IMR-90 (cell line): ENCODE data around the gene GATAD2A. TPM values are rescaled to one million over a fixed set of nuclear protein-coding genes. Genes with fewer than 3 reads are reported as not detected.

Experiments
- ATAC-seq: fragments of 200-7000 bp; cut with Tn5 transposase; 2 replicates; pipeline ENCODE4 v1.9.1; 2020; ENCODE audit warnings: low read depth, mild to moderate bottlenecking, moderate library complexity
- BruUV-seq: library from RNA; stranded (reverse); fragments of 400-500 nt; replicated peaks from 2 replicates; lab custom pipeline; 2021; lab: Mats Ljungman, UMichigan
- CTCF ChIA-PET: fragments of 300-600 bp; formaldehyde crosslinking; extraction: SDS; loops from one replicate; lab custom pipeline; 2021; ENCODE audit warnings: antibody characterized with exemption; lab: Yijun Ruan, JAX
- POLR2A ChIA-PET: fragments of 300-600 bp; sonication (Branson Sonifier 250); formaldehyde crosslinking; loops from one replicate; lab custom pipeline; 2022; ENCODE audit warnings: antibody characterized with exemption; ENCODE audit not compliant: unreplicated experiment; lab: Charles Lee
- DNase-seq: peaks from one replicate; pipeline ENCODE4 v3.0.0; 2013
- H2AFZ ChIP-seq: replicated peaks from 2 replicates; pipeline ENCODE3; 2013; ENCODE audit warnings: low read length, mild to moderate bottlenecking; ENCODE audit not compliant: poor library complexity
- H2AK5ac ChIP-seq: 2 replicates; pipeline ENCODE4 v1.6.1; 2013; ENCODE audit warnings: low read depth, low read length, inconsistent platforms
- H2AK9ac ChIP-seq: replicated peaks from 2 replicates; pipeline ENCODE3; 2013; ENCODE audit warnings: mild to moderate bottlenecking, low read depth, low read length, moderate library complexity; ENCODE audit not compliant: poor library complexity
- H2BK120ac ChIP-seq: 2 replicates; pipeline ENCODE4 v1.6.1; 2013; ENCODE audit warnings: low read depth, low read length, inconsistent platforms
- H2BK15ac ChIP-seq: 3 replicates; pipeline ENCODE4 v1.6.1; 2013; ENCODE audit warnings: low read depth, low read length, inconsistent platforms
- H2BK20ac ChIP-seq: 2 replicates; pipeline ENCODE4 v1.6.1; 2013; ENCODE audit warnings: low read depth, mild to moderate bottlenecking, inconsistent platforms, low read length, moderate library complexity
- H2BK5ac ChIP-seq: 2 replicates; pipeline ENCODE4 v1.6.1; 2013; ENCODE audit warnings: mild to moderate bottlenecking, low read depth, low read length, inconsistent platforms; ENCODE audit not compliant: poor library complexity, severe bottlenecking
- H3K14ac ChIP-seq: replicated peaks from 2 replicates; pipeline ENCODE4 v1.6.1; 2013; ENCODE audit warnings: low read depth, low read length, inconsistent platforms
- H3K18ac ChIP-seq: 2 replicates; pipeline ENCODE4 v1.6.1; 2013; ENCODE audit warnings: low read depth, low read length, control low read depth
- H3K23ac ChIP-seq: 2 replicates; pipeline ENCODE4 v1.6.1; 2013; ENCODE audit warnings: low read depth, low read length, inconsistent platforms
- H3K27ac ChIP-seq: 2 replicates; pipeline ENCODE4 v1.5.1; 2013; ENCODE audit warnings: mild to moderate bottlenecking, control low read depth, low read length; ENCODE audit not compliant: insufficient read depth
- H3K27me3 ChIP-seq: 2 replicates; pipeline ENCODE4 v1.6.1; 2013; ENCODE audit warnings: low read length; ENCODE audit not compliant: control insufficient read depth, insufficient read depth
- H3K36me3 ChIP-seq: 2 replicates; pipeline ENCODE4 v1.6.1; 2013; ENCODE audit warnings: low read length, mixed read lengths; ENCODE audit not compliant: control insufficient read depth, insufficient read depth
- H3K4ac ChIP-seq: 2 replicates; pipeline ENCODE4 v1.6.1; 2013; ENCODE audit warnings: low read depth, low read length, inconsistent platforms
- H3K4me1 ChIP-seq: 2 replicates; pipeline ENCODE4 v1.6.1; 2013; ENCODE audit warnings: low read length, mixed read lengths; ENCODE audit not compliant: control insufficient read depth, insufficient read depth
- H3K4me2 ChIP-seq: 2 replicates; pipeline ENCODE4 v1.6.1; 2013; ENCODE audit warnings: low read depth, mild to moderate bottlenecking, control low read depth, low read length, moderate library complexity
- H3K4me3 ChIP-seq: 2 replicates; pipeline ENCODE4 v1.5.1; 2013; ENCODE audit warnings: low read depth, mild to moderate bottlenecking, control low read depth, low read length, moderate library complexity; ENCODE audit not compliant: insufficient read depth
- H3K56ac ChIP-seq: 2 replicates; pipeline ENCODE4 v1.6.1; 2013; ENCODE audit warnings: low read length, inconsistent platforms; ENCODE audit not compliant: insufficient read depth; ENCODE audit errors: extremely low read depth
- H3K79me1 ChIP-seq, 2 experiments: 2 replicates each; pipeline ENCODE4 v1.6.1; 2013; ENCODE audit warnings: low read length in 2 of 2, inconsistent platforms in 1 of 2, low read depth in 1 of 2
- H3K9ac ChIP-seq: 2 replicates; pipeline ENCODE4 v1.6.1; 2013; ENCODE audit warnings: low read depth, low read length, control low read depth
- H3K9me1 ChIP-seq: 2 replicates; pipeline ENCODE4 v1.6.1; 2013; ENCODE audit warnings: low read length, inconsistent platforms; ENCODE audit not compliant: insufficient read depth
- H3K9me3 ChIP-seq: 2 replicates; pipeline ENCODE4 v1.6.1; 2013; ENCODE audit warnings: low read length; ENCODE audit not compliant: control insufficient read depth, insufficient read depth
- H4K20me1 ChIP-seq: 2 replicates; pipeline ENCODE4 v1.6.1; 2013; ENCODE audit warnings: low read length, inconsistent platforms; ENCODE audit not compliant: insufficient read depth
- H4K5ac ChIP-seq: 2 replicates; pipeline ENCODE4 v1.6.1; 2013; ENCODE audit warnings: mild to moderate bottlenecking, low read depth, low read length, control low read depth
- H4K8ac ChIP-seq, 2 experiments: 2 replicates each; pipeline ENCODE4 v1.6.1; 2013; ENCODE audit warnings: low read depth in 2 of 2, low read length in 2 of 2, control low read depth in 1 of 2, inconsistent platforms in 1 of 2
- H4K91ac ChIP-seq: 2 replicates; pipeline ENCODE4 v1.6.1; 2013; ENCODE audit warnings: low read depth, low read length, inconsistent platforms; ENCODE audit not compliant: insufficient read depth
- BHLHE40 ChIP-seq: fragments of 150-350 bp; IDR thresholded peaks from 2 replicates; pipeline ENCODE4 v1.6.1; 2016; ENCODE audit warnings: mild to moderate bottlenecking, low read depth, low read length
- CEBPB ChIP-seq: IDR thresholded peaks from 2 replicates; pipeline ENCODE4 v1.6.1; 2012; ENCODE audit warnings: low read depth, low read length, improper control_type of control experiment
- CHD1 ChIP-seq: IDR thresholded peaks from 2 replicates; pipeline ENCODE4 v1.6.1; 2012; ENCODE audit warnings: low read depth, low read length, improper control_type of control experiment
- MAFK ChIP-seq: IDR thresholded peaks from 2 replicates; pipeline ENCODE4 v1.6.1; 2012; ENCODE audit warnings: low read depth, low read length, improper control_type of control experiment
- POLR2A ChIP-seq: IDR thresholded peaks from 2 replicates; pipeline ENCODE4 v1.6.1; 2012; ENCODE audit warnings: mild to moderate bottlenecking, low read depth, low read length
- RAD21 ChIP-seq: IDR thresholded peaks from 2 replicates; pipeline ENCODE4 v1.6.1; 2012; ENCODE audit warnings: low read length, improper control_type of control experiment
- RCOR1 ChIP-seq: IDR thresholded peaks from 2 replicates; pipeline ENCODE4 v1.6.1; 2012; ENCODE audit warnings: mild to moderate bottlenecking, low read length, improper control_type of control experiment; ENCODE audit not compliant: insufficient replicate concordance
- RFX5 ChIP-seq: IDR thresholded peaks from 2 replicates; pipeline ENCODE4 v1.8.0; 2012; ENCODE audit warnings: low read depth, mild to moderate bottlenecking, low read length, moderate library complexity
- SMC3 ChIP-seq: fragments of 150-350 bp; IDR thresholded peaks from 2 replicates; pipeline ENCODE4 v1.6.1; 2016; ENCODE audit warnings: low read depth, mild to moderate bottlenecking, antibody characterized with exemption, low read length, moderate library complexity
- WGBS, 2 experiments: methylation state at CpG; one replicate each; pipeline versions ENCODE4 v1.1.5 to v1.1.7; 2013; ENCODE audit warnings: missing lambda C conversion rate in 2 of 2; ENCODE audit not compliant: insufficient read length in 1 of 2; ENCODE audit errors: extremely low coverage in 2 of 2; 5-methylcytosine and 5-hydroxymethylcytosine counted together
- dilution Hi-C: fragments of 300-500 bp; cut with HindIII; formaldehyde crosslinking; loops from one replicate; pipeline ENCODE4 v1.14.3; 2018; ENCODE audit warnings: low sequenced_read_pairs; ENCODE audit not compliant: unreplicated experiment
- in situ Hi-C: fragments of 300-500 bp; cut with MboI; formaldehyde crosslinking; loops from 3 replicates; pipeline ENCODE4 v1.14.3; 2019; ENCODE audit warnings: low sequenced_read_pairs, inconsistent platforms, mixed read lengths
- intact Hi-C: fragments of 100-400 bp; cut with micrococcal nuclease; formaldehyde crosslinking; loops from 2 replicates; pipeline ENCODE4 v1.10.0; 2022
- polyA plus RNA-seq, 3 experiments: library from polyadenylated mRNA; depleted of rRNA; stranded (reverse); fragments of >200 nt; gene quantifications; 2 replicates each; pipeline ENCODE4 v1.2.3, GENCODE V29; 2012; ENCODE audit warnings: low replicate concordance in 1 of 3
- total RNA-seq: library from RNA; depleted of rRNA; stranded (reverse); fragments of >200 nt; gene quantifications from 2 replicates; pipeline ENCODE4 v1.2.3, GENCODE V29; 2012
- TF ChIP-seq, protein P1 (sequence below): fragments of 150-350 bp; IDR thresholded peaks from 2 replicates; pipeline ENCODE4 v1.6.1; 2016; ENCODE audit warnings: low read depth, mild to moderate bottlenecking, low read length, moderate library complexity, borderline replicate concordance
- TF ChIP-seq, protein P2 (sequence below): conservative IDR thresholded peaks from 2 replicates; pipeline ENCODE4 v1.5.1; 2012; ENCODE audit warnings: mild to moderate bottlenecking, low read depth, low read length, improper control_type of control experiment

Gene GATAD2A
- total and polyA plus RNA-seq, 2 of the 4 experiments (the other 2 are of a cell fraction), result 23.5 to 33.2 TPM

DNA sequence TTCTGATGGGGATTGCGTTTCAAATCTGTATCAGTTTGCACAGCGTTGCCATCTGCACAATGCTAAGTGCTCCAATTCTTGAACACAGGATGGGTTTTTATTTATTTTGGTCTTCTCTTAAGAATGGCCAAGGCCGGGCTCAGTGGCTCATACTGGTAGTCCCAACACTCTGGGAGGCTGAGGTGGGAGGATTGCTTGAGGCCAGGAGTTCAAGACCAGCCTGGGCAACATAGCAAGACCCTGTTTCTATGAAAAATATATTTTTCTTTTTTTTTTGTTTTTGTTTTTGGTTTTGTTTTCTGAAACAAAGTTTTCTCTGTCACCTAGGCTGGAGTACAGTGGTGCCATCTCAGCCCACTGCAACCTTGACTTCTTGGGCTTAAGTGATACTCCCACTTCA, 117.7 kb downstream of the GATAD2A start:
- peaks cover 38% of the 10 kb centered on the region for H4K20me1 ChIP-seq
- CTCF ChIA-PET, result no interaction called here
- WGBS, 2 experiments, result 80% methylated on average over 1 of the region's 3 CpGs; no CpG with 5 or more reads in 1 of the 2 experiments

More for the DNA sequence above, 117.7 kb downstream of the GATAD2A start:
- Histone ChIP-seq H3K27ac (no peak overlapping the region), H2AK9ac (no peak overlapping the region), H3K14ac (no peak overlapping the region), H2BK5ac (no peak overlapping the region), H3K9ac (no peak overlapping the region), H3K56ac (no peak overlapping the region), H3K9me3 (no peaks in the 10 kb centered on the region), H3K4me1 (peaks cover 2% of the 10 kb centered on the region; the same call in 1 of the 2 replicates), H2BK120ac (no peak overlapping the region), H3K9me1 (no peaks in the 10 kb centered on the region), H3K23ac (no peak overlapping the region), H4K5ac (no peak overlapping the region), H3K36me3 (peaks cover 32% of the 10 kb centered on the region), H3K27me3 (no peaks in the 10 kb centered on the region), H2BK20ac (no peak overlapping the region), H4K91ac (no peak overlapping the region), H3K4ac (no peak overlapping the region), H3K79me1 (peaks cover 23 to 62% of the 10 kb centered on the region in 2 experiments), H3K4me3 (no peak overlapping the region), H2AK5ac (no peak overlapping the region), H2AFZ (no peak overlapping the region), H4K8ac (no peak overlapping the region), H3K18ac (no peak overlapping the region), H3K4me2 (no peak overlapping the region), H2BK15ac (no peak overlapping the region)
- intact Hi-C loops, result no loop called here
- no TSS peak for BruUV-seq
- no peak for ATAC-seq
- in situ Hi-C loops, result no loop called here
- no peak for DNase-seq
- POLR2A ChIA-PET, result no interaction called here
- TF ChIP-seq CEBPB (no peak), MAFK (no peak), RAD21 (no peak), CHD1 (no peak), POLR2A (no peak), RFX5 (no peak), RCOR1 (no peak), SMC3 (no peak), BHLHE40 (no peak)
- TF ChIP-seq, protein P1, sequence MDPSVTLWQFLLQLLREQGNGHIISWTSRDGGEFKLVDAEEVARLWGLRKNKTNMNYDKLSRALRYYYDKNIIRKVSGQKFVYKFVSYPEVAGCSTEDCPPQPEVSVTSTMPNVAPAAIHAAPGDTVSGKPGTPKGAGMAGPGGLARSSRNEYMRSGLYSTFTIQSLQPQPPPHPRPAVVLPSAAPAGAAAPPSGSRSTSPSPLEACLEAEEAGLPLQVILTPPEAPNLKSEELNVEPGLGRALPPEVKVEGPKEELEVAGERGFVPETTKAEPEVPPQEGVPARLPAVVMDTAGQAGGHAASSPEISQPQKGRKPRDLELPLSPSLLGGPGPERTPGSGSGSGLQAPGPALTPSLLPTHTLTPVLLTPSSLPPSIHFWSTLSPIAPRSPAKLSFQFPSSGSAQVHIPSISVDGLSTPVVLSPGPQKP, result no peak
- TF ChIP-seq, protein P2, sequence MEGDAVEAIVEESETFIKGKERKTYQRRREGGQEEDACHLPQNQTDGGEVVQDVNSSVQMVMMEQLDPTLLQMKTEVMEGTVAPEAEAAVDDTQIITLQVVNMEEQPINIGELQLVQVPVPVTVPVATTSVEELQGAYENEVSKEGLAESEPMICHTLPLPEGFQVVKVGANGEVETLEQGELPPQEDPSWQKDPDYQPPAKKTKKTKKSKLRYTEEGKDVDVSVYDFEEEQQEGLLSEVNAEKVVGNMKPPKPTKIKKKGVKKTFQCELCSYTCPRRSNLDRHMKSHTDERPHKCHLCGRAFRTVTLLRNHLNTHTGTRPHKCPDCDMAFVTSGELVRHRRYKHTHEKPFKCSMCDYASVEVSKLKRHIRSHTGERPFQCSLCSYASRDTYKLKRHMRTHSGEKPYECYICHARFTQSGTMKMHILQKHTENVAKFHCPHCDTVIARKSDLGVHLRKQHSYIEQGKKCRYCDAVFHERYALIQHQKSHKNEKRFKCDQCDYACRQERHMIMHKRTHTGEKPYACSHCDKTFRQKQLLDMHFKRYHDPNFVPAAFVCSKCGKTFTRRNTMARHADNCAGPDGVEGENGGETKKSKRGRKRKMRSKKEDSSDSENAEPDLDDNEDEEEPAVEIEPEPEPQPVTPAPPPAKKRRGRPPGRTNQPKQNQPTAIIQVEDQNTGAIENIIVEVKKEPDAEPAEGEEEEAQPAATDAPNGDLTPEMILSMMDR, result no peak
- dilution Hi-C loops, result no loop called here
